A673 (cell line): ENCODE data around the gene IGF1R.

Experiments used
- CTCF ChIP-seq: fragments of 300-800, 200-600 bp; sonication (generic); conservative IDR thresholded peaks from 2 replicates; pipeline ENCODE4 v1.5.1; 2017; ENCODE audit warnings: low read depth, mild to moderate bottlenecking, antibody characterized with exemption, low read length, moderate library complexity, mixed read lengths
- EZH2 ChIP-seq: fragments of 200-600 bp; sonication (generic); IDR thresholded peaks from 2 replicates; pipeline ENCODE4 v1.6.1; 2017; ENCODE audit warnings: borderline replicate concordance, low read depth, mild to moderate bottlenecking, mixed read lengths, antibody characterized with exemption, low read length; ENCODE audit not compliant: poor library complexity, severe bottlenecking

GRCh38 chr15:98800437-98801233 is 152.3 kb downstream of the IGF1R start:
- TF ChIP-seq CTCF (0 out of 2 replicates have a peak, but pooled peaks have one; percentile 7), EZH2 (no peak)
